Adrenal gland (tissue), 5 donors: ENCODE measurements around the gene JAZF1.

Experiments
- CTCF ChIP-seq, 6 experiments: fragments of 450-650 bp in 4 of 6; fragments of 200-600 bp in 2 of 6; sonication (generic) in 1 of 6; IDR thresholded peaks; 1 replicate in 5 of 6; 2 replicates in 1 of 6; pipeline versions ENCODE4 v1.5.1 to v1.8.0; 2016 to 2021; ENCODE audit warnings: antibody characterized with exemption in 6 of 6, mild to moderate bottlenecking in 2 of 6, moderate library complexity in 1 of 6
- POLR2A ChIP-seq, 2 donors: fragments of 450-650 bp; IDR thresholded peaks; one replicate each; pipeline ENCODE4 v1.6.1; 2017; ENCODE audit warnings: antibody characterized with exemption in 2 of 2, mild to moderate bottlenecking in 2 of 2, moderate library complexity in 1 of 2
- donor health status: DM: no; HTN: no; CAD: no.

GRCh38 chr7:28016297-28016696 lies 164.3 kb downstream of the JAZF1 start:
- no peak for TF ChIP-seq CTCF (IDR thresholded peaks at IDR 0.05)
- no peak for TF ChIP-seq POLR2A (IDR thresholded peaks at IDR 0.05)
